GM21576 (cell line): ENCODE results near the gene PTPRC.
A peak's percentile ranks its signal among the peaks of the same experiment; 100 is the strongest.

Experiments used
- ATAC-seq: cut with Tn5 transposase; IDR thresholded peaks from one replicate; pipeline ENCODE4 v1.9.1; 2021; ENCODE audit warnings: mild to moderate bottlenecking, moderate library complexity; ENCODE audit not compliant: unreplicated experiment

The PTPRC gene

DNA sequence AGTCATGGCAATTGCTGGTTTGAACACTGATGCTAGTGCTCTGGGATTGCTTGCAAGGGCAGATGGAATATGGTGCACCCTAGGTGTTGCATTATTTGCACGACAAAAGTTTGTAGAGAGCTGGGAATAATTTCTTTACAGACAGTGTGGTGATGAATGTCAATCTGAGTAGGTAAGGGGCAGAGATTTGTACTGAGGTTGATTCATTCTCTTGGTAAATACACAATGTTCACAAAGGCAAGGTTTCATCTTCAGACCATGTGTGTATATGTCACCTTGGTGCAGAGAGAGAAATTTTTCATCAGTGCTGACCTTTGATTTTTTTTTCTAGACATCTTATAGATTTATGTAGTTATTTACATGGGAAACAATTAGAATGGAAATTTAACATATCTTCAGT lies 5.0 kb downstream of the PTPRC start:
- ATAC-seq = no peak

DNA sequence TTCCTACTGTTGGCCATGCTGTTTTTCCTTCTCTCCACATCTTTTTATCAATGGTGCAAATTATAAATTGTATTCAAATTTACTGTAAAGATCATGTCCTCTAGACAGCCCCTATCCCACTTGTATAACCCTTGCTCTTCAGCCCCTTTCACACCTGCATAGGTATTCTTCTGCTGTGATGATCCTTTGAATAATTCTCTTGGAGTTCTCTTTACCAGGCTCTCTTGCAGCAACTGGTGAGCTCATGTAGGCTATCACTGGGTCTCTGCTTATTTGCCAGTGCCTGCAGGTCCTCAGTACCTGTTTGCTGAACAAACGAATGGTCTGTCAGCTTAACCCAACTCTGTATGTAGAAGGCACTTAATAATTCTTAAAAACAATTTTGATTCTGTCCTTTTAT lies 8.2 kb downstream of the PTPRC start:
- no peak for ATAC-seq

DNA sequence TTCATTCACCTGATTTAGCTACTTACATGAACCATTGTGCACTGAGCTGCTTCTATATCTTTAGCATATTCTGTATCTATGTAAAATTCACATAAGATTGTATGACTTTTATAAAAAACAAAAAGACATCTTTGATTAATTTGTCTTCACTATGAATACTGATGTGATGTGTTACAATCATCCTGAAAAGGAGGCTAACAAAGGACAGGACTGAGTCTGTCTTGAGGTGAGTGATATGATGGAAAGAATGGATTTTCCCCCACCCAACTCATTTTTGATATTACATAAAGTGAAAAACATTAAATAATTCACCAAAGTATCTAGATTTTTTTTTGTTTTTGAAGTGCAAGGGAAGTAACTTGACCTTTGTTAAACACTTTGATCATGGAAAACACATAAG lies 9.8 kb downstream of the PTPRC start:
- no peak for ATAC-seq

DNA sequence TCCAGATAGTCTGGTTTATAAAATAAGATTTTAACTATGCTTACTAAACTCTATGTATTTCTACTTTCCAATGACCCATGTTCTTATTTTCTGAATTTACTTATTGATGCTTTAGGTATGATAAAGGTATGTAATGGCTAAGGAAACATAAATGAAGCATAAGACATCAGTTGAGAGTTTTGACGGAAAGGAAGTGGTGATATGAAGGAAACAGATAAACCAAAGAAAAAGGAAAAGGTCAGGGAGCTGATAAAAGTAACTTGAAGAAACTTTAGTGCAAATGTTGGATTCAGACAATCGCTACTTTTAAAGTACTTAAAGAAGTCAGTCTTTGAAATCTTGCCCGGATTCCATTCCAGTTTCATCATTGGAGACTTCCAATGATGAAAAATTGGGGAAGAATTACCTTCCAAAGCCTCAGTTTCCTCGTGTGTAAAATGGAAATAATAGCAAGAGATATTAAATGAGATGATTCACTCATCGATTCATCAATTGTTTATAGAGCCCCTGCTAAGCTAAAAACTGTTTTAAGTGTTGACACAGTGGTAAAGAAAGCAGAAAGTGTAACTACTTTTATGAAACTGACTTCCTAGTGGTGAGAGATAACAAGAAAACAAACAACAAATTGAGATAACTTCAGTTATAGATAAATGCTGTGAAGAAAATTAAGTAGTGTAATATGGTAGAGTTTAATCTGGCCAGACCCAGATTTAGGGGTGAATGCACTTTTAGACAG lies 10.6 kb downstream of the PTPRC start:
- no peak for ATAC-seq

DNA sequence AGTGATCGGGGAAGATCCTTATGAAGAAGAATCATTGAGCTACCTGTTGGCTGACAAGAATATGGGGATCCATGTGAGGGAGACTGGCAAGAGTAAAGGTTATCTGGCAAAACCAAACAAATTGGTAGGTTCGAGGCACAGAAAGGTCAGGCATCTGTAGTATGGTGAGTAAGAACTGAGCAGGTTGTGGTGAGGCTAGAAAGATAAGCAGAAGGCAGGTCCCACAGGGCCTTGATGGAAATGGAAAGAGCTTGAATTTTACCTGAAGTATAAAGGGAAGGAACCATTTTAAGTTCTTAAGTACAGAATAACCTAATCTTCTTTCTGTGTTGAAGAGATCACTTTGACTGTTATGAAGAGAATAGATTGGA lies 11.1 kb downstream of the PTPRC start:
- ATAC-seq = no peak

DNA sequence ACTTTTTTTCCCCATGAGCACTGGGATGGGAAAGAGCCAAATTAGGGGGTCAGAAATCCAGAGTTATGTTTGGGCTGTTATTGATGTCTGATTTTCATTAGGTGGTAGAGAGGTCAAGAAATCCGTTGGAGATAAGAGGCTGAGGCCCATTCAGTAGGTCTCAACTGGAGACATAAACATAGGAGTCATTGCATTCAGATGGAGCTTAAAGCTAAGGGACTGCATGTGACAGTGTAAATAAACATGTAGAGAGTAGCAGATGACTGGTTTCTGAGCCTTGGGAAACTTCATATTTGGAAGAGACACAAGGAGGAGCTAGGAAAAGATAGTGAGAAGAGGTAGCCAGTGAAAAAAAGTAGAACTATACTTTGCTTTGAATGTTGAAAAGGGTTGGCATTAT lies 11.7 kb downstream of the PTPRC start:
- no peak for ATAC-seq

DNA sequence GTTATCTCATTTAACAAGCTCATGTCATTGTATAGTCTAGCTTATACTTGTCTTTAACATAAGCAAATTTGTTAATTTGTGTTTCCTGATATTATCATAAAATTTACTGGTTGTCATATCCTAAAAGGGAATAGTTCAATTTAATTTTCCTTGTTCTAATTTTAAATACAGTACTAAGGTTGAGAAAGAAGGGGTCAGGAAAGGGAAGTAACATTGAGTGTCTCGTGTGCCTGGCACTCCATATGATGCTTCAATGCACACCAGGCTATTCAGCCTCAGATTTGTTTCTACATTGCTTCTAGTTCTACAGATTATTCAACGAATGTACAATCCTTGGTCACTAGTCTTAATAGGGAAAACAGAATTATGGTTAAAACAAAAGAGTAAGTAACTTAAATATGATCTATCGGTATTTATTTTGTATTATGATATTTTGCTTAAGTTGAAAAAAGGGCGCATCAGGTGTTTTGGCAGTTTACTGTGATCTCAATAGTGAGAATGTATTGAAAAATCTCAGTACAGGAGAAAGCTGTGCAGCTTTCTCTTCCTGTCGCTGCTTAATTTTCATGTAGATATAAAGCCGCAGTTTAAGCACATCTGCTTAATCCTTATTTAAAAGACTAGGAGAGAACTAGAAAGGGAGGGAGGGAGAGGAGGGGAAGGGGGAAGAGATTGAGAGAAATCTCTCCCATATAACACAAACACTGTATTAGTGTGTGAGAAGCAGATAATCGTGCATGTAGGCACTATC lies 13.0 kb downstream of the PTPRC start:
- peak; percentile 48 for ATAC-seq

DNA sequence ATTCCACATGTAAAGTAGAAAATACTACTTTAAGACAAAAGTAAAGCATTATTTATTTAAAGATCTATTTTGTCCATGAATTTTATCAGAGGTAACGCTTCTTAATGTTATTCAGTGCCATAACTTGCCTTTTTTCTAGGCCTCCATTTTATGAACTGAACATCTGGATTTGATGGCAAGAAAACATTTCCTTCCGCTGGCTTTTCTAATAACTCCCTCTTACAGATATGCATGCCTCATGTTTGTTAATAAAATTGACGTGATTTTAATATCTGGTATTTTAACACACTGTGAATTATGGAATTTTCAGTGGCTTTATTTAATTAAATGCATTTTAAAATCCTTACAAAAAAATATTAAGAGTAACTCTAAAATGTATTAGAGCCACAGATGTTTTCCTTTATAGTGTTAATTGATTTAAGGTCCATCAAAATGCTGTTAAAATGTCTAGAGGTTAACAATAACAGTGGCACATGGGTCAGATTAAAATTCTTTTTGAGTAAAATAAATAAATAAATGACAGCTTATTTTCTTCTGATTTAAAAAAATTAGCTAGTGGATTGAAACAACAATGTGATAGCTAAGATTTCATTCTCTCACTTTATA lies 15.1 kb downstream of the PTPRC start:
- no peak for ATAC-seq

DNA sequence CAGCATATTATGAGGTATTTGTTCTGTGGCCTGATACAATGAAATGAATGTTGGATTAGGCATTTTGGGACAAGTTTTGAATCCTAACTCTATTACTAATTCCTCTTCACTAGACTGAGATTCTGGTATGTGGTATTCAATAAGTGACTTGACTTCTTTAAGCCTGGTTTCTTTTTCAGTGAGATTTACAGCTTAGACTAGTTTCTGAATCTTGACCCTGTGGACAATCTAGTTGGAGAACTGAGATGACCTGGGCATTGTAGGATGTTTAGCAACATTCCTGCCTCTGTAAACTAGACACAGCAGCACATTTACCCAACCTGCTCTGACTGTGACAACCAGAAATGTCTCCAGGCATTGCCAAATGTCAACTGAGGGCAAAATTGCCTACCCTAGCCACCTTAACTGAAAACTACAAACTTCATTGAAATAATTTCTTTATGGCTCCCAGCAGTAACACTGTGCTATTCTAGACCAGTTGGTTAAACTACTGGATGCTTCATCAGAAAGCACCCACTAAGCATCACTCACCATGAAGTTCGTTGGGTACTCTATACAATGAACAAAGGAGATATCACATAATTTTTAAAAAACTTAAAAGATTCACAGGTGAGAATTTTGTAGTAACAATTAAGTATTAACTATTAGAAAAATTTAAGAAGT lies 16.8 kb downstream of the PTPRC start:
- peak; percentile 26 for ATAC-seq

DNA sequence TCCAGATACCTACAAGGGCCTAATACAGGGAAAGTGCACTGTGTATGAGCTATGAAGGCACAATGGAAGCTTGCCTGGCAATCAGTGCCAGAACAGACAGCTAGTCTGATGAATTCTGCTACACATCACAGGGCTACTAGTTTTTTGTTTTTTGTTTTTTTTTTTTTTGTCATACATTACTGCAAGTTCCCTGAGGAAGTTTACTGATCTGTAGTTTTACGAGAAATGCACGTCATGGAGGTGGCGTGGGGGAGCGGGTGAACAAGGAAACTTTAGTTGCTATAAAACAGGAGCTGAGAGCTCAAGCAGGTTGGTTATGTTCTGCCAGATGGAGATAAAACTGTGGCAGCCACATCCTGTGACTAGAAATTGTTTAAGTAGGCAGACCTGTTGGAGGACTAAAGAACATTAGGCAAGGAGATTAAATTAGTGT lies 17.7 kb downstream of the PTPRC start:
- peak; percentile 37 for ATAC-seq

DNA sequence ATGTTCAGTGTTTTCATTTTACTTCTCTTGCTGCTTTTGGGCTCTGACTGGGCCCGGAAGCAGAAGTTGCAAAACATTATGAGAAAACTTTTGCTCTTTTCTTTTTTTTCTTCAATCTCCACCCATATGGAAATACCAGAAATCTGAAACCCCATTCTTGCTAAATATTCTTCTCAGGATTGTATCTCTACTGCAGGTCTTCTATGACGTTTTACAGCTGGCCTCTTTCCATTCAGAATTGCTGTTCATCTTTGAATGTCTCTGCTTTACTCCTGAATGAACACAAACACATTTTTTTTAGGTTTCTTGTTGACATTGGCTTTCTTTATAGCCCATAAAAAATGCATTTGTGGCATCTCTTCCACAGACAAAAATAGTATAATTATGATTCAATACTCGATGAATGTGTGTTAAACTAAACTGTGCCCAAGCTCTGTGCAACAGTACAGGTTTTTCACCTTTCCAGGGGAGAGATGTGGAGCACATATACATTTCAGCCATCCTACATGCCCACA lies 18.8 kb downstream of the PTPRC start:
- peak; percentile 39 for ATAC-seq

DNA sequence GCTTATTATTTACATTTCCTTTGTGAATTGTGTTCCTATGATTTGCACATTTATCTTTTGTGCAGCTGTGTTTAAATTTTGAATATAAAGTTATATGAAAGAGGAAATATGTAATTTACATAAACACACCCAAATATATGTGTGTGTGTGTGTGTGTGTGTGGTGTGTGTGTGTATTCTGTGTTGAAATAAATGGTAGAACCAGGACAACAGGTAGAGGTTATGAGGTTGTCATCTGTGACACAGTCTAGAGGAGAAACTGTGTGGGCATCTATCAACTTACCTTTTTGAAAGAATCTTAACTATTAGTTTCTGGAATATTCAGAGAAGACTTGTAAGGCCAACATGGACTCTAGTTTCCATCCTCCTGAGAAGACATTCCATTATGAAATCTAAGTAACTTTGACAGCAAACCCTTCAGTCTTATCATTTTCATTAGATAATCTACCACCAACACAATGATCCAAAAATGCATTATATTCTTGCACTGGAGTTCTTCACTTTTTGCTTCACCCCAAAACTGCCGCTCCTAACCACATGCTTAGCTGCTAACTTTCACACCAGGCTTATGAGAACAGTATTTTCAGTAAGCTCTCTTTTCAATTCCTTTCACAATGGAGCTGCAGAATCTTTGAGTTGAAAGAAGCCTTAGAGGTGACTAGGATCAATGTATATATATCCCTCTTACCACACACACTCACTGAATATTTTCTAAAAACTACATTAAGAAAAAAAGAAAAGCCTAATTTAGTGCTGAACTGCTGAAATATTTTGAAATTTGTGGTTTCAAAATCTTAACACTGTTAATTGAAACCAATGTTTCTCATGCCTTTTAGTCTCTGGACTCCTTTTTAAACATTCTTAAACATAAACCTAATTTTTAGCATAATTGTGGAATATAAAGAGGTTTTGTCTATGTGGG lies 21.8 kb downstream of the PTPRC start:
- peak; percentile 41 for ATAC-seq

DNA sequence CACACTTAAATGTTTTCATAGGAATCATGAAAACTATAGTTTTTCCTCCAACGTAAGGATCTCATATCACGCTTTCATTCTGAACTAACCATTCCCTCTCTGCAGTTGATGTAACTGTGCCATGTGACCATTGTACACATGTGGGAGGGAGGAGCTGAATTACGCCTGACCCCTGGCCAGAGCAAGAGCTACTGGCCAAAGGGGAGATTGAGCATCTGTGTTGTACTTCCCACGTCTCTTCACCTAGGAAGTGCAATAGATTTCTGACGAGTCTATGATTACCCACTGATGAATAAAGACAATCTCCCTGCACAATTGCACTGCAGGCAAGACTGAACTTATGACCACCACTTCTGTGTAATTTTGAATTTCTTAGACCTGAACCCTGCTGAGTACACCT lies 24.0 kb downstream of the PTPRC start:
- ATAC-seq = no peak

DNA sequence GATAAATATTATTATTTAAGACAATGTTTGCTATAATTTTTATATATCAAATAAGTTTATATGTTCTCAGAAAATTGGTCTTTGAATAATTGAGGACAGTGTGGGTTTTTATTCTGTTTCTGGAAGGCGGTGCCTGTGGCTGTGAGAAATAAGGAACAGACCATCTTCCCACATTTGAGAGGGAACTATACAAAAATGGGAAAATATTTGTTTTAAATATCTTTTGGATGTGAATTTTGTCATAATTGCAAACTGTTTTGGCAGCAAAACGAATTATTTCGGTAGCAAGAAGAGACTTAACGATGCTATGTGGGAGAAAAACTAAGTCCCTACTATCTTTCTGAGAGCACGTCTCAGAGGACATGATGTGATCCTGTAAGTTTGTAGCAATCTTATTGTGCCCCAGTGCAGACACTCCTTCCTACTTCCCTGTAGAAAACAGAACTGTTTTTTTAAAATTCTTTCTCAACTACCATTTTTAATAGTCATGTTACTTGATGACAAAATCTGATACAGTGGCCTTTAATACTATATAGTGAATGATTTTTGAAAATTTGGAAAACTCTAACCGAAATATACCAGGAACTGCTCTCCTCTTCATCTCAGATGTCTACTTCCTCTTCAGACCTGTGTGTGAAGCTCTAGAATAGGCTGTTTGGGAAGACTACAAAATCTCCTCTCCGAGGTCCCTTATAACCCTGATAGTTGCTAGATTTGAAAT lies 25.4 kb downstream of the PTPRC start:
- peak; percentile 27 for ATAC-seq

DNA sequence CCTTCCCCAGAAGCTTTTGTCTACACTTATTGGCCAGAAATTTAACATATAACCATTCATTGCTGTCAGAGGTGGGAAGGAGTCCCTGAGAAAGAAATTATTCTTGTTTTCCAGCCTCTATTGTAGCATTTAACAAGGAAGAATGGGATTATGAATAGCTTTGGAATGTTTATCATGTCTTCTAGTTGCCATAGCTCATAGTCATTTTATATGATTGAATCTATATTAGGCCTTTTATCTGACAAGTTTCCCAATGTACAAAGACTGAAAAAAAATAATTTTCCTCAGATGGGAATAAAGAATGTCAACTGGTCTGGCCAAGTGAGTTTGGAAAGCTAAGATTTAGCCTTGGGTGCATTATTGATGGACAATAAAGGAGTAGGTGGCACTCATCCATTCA lies 28.3 kb downstream of the PTPRC start:
- ATAC-seq = no peak

DNA sequence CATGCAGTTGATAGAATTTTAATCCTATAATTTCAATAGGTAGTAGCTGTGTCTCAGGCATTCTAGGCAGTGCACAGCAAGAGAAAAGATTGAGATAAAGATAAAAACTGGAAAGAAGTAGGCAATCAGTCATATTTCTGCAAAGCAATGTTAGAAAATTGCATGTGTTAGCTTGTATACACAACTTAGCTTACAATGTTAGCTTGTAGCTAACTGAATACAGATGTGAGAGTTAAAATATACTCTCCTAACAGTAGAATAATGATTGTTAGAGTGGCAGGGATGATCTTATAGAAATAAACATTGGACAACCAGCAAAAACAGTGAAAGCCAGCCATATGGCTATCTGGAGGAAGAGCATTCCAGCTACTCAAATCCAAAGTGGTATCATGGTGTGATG lies 29.0 kb downstream of the PTPRC start:
- no peak for ATAC-seq

DNA sequence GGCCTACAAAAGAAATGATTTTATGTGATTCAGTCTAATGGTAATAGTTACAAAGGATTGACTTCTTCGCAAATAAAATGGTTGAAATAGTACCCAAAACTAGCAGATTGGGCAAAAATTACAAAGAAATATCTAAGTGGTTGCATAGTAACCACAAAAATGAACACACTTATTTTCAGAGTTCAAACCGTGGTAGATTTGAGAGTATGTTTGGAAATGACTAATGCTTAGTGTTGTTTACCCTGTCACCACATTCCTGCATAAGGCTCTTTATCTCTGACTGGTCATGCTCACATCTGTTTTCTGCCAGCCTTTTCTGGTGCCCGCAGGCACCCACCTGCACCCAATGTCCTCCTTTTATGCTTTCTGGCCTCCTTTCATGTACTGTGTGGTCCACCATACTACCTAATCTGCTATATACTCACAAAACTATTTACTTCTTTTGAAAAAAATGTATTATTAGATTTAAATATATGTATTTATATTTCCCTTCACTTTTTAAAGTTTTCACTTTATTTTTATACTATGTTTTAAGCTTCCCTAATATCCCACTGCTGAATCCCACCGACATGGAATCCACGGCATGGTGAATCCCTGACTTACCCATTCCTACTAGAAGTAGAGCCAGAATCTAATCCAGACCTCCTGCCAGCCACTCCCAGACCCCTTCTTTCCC lies 30.3 kb downstream of the PTPRC start:
- peak; percentile 77 for ATAC-seq

DNA sequence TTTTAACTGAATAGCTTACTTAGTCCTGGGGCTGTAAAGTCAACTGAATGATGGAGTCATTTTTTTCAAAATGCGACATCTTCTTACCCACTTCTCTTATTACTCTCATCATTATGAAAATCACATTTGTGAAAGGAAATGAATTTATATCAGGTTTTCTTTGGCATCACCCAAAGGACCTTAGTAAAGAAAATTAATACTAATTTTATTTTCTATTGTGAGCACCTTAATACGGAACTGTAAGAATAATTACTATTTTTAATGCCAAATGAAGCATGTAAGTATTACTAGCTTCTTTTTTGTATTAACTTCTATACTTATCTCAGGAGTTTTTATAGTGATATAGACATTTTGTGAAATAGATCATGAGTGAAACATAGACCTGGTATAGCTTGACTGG lies 30.9 kb downstream of the PTPRC start:
- no peak for ATAC-seq

DNA sequence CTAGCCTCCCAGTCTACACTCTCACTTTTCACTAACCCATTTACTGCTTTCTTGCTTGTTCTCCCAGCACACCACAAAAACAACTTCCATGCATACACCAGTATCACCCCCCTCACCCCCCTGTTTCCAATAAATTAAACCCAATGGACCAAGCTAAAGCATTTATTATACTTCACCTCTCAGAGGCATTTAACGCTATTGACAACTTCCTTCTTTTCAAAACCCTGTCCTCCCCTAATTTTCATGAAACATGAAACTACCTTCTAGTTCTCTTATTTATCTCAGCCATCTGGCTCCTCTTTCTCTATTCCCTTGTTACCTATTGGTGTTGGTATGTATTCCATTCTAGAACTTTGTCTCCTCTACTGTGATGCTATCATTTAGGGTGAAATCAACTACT lies 32.3 kb downstream of the PTPRC start:
- ATAC-seq = peak; percentile 55
